NCI-H2107 (cell line): ENCODE results near the gene CRYM.
"Not testable (repeated sequence)": the region's sequence is repeated elsewhere in the genome, so short reads cannot be mapped to it uniquely, and the experiment has no call there.

Experiments
- DNase-seq: peaks from one replicate; lab custom pipeline; 2025; lab: John Stamatoyannopoulos, UW

The CRYM gene

DNA sequence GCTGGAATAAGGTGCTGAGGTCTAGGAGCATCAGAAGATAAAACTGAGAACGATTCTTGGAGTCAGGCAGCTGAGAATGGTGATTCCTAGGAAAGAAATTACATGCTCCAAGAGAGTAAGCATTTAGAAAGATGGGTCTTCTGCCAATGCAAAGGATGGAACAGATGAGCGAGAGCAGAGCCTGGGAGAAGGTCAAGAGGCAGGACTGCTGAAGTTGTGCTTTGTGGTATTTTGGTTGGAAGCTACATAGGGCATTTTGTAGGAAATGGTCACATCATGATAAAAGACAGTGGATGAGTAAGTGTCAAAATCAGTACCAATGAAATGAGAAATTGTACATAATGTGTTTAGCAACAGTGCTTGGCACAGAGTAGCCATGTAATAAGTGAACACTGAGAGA is 1.4 kb upstream of the CRYM start:
- DNase-seq: no peak

- DNase-seq: peak; percentile 10
Observed at GRCh38 chr16:21277045-21277926, 804 bp downstream of the CRYM start.

DNA sequence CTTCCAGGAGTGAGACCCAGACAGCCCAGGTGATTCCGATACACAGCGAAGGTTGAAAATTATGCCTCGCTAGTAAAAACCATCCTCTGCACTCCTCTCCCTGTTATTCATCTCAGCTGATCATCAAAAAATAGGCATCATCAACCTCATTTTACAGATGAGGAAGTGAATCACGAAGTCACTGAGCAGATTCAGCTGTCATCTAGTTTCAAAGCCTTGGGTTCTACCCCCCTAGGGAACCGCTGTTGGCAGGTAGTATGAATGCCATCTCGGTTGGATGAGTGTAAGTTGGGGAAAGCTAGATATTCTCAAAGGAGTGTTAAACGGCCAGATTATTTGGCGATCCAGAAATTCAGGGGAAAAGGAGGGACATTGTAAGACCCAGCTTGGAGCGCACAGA is 2.0 kb downstream of the CRYM start:
- DNase-seq: no peak

DNA sequence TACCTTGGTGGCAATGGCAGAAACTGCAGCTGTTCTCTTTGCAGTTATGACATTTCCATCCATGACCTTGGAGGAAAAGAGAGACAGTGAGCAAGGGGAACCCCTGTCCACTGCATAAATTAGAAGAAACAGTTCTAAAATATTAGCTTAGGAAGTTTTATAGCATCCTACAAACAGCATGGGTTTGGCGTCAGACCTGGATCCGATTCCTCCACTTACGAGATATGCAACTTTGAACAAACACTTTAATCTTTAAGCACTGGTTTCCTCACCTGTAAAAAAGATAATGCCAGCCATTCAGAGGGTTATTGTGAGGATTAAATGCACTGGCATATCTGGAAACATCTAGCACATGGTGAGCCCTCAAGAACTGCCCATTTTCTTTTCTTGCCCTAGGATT is 2.6 kb downstream of the CRYM start:
- no peak for DNase-seq

DNA sequence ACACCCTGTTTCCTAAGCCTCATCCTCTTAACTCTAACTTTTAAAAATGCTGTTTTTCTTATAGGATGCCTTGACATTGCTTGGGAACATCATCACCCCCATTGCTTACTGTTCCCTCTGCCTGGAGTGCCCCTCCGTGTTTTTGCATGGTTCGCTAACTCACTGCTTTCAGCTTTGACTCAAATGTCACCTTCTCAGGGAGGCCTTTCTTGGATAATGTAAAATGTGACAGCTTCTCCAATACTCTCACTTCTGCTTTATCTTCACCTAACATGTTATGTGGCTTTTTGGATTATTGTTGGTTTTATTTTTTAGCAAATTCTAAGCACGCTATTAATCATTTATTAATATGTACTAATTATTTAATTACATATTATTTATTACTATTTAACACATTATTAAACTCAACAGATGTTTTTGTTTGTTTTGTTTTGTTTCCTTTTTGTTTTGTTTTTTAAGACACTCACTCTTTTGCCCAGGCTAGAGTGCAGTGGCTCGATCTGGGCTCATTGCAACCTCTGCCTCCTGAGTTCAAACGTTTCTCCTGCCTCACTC is 3.8 kb downstream of the CRYM start:
- no peak for DNase-seq

GRCh38 chr16:21272763-21273162 is 5.3 kb downstream of the CRYM start:
- DNase-seq: not testable (repeated sequence)

GRCh38 chr16:21272253-21272652 is 5.8 kb downstream of the CRYM start:
- DNase-seq: no peak

DNA sequence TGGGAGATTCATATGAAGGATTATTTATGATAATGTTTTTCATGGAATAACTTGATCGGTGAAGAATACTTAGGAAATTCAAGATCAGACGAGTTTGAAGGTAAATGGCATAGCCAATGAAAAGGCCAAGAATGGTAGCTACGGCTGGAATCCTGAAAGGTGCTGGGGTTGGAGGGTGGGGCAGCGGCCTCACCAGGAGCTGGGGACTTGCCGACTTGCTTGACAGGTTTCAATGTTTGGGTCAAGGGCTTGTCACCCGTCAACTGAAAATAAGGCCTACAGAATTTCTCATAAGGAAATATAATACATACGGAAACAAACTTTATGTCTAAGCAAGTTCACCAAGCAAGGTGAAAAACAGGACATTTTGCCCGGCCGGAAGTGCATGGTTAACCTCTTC is 9.9 kb downstream of the CRYM start:
- no peak for DNase-seq

- DNase-seq: no peak
Observed at GRCh38 chr16:21267298-21267697, 10.8 kb downstream of the CRYM start.

DNA sequence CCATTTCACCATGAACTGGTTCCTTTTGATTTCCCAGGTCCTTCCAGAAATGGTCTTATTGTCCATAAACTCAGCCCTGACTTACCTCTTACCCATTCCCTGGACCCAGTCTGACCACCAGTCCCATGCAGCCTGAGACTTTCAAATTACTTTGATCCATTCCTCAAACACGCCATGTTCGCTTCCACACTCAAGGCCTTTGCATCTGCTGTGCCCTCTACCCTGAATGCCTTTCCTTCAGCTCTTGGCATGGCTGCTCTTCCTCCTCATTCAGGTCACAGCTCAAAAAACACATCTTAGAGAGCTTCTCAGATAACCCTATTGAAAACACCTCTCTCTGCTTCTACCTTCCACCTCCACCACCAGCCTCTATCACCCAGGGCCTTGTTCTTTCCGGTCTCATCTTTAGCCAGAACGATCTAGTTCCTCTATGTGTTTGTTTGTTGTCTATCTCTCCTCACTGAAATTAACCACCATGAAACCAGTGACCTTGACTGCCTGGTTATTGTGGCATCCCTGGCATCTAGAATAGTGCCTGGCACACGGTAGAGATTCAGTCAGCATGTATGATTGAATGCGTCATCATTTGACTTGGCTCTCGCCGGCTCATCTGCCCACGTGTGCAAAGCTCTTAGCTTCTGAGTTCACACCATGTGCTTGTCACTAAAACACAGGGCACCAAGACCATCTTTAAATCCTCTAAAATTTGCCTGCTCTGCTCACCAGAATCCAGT is 12.8 kb downstream of the CRYM start:
- DNase-seq: no peak

- DNase-seq: no peak
Observed at GRCh38 chr16:21264571-21265036, 13.5 kb downstream of the CRYM start.

DNA sequence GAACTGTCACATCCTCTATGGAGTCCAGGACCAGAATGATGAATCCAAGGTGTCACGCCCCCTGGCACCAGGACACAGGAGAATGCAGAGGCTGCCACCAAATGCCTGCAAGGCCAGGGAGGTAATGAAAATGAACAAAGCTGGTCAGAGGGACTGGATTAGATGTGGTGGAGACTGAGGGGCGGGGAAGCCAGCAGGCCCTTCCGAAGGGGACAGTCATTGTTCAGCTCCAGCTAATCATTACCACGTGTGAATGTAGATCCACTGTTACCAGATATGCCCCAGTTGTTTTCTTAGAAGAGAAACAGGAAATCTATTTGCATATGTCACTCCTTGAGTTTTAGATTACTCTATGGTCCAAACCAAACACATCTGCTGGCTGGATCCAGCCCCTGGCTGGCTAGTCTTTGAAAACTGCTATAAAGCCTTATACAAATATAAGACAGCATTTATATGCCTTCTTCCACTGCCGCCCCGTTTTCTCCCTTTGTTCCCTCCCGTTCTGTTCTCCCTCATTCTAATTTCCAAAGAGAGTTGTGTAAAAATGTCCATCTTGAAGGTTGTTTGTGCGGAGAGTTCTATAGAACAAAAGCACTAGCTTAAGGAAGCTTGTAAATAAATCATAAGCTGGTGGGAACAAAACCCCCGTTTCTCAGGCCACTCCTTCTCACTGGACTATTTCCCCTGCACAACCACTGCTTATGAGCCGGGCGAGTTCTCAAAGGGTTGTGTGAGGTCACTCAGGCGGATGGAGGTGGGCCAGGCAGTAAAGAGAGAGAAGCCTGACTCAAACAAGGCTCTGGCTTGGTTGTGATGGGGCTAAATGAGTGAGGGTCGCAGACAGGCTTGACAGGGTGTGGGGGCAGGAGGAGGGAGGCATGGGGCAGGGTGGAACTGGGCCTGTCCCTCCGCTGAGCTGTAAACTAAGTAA is 14.2 kb downstream of the CRYM start:
- peak; percentile 41 for DNase-seq

- DNase-seq: no peak
Observed at GRCh38 chr16:21262779-21263639, 15.1 kb downstream of the CRYM start.

GRCh38 chr16:21260870-21261791 is 17.0 kb downstream of the CRYM start:
- DNase-seq: no peak

- DNase-seq: no peak
Observed at GRCh38 chr16:21257284-21257683, 20.8 kb downstream of the CRYM start.

- DNase-seq: no peak
Observed at GRCh38 chr16:21256636-21257035, 21.5 kb downstream of the CRYM start.

DNA sequence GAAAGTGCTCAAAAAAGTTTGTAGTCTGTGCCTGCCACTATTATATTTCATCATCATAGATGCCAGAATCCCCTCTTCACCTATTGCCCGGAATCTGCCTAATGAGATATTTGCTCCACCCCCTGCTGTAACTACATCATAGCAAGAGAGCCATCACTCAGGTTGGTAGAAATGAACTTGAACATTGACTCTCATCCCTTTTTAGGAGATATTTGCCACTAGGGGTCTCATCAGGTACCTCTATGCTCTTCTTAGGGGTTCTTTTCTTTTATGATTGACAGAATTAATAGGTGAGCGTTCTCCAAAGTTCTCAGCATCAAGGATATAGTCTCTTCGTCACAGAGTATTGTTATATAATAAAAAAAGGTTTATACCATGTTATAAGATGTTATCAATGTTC is 24.6 kb downstream of the CRYM start:
- no peak for DNase-seq

GRCh38 chr16:21250072-21250923 is 27.8 kb downstream of the CRYM start:
- no peak for DNase-seq

- not testable (repeated sequence) for DNase-seq
Observed at GRCh38 chr16:21248179-21248578, 29.9 kb downstream of the CRYM start.
